ENCODE measurements around the gene SLC48A1.
A peak's percentile ranks its signal among the peaks of the same experiment; 100 is the strongest.

- TF ChIP-seq ZNF8 (CRISPR knock-in tag; IDR thresholded peaks at IDR 0.05) (no peak), TSHZ2 (CRISPR knock-in tag; IDR thresholded peaks at IDR 0.05) (no peak), ESRRG (CRISPR knock-in tag; IDR thresholded peaks at IDR 0.05) (no peak), CREB5 (CRISPR knock-in tag; IDR thresholded peaks at IDR 0.05; ENCODE audit: low read depth) (no peak), GLIS3 (CRISPR knock-in tag; IDR thresholded peaks at IDR 0.05) (no peak), ARNTL (CRISPR knock-in tag; IDR thresholded peaks at IDR 0.05; ENCODE audit: borderline replicate concordance, low read depth) (no peak), ZFP3 (CRISPR knock-in tag; IDR thresholded peaks at IDR 0.05) (0 out of 2 replicates have a peak, but pooled peaks have one; percentile 28), TOX (CRISPR knock-in tag; IDR thresholded peaks at IDR 0.05; ENCODE audit: borderline replicate concordance) (no peak), TCF4 (CRISPR knock-in tag; IDR thresholded peaks at IDR 0.05; ENCODE audit: borderline replicate concordance) (no peak), BACH2 (CRISPR knock-in tag; IDR thresholded peaks at IDR 0.05; ENCODE audit: borderline replicate concordance) (no peak), OSR1 (CRISPR knock-in tag; IDR thresholded peaks at IDR 0.05) (no peak), SNAI2 (CRISPR knock-in tag; IDR thresholded peaks at IDR 0.05) (no peak), CSRNP3 (CRISPR knock-in tag; IDR thresholded peaks at IDR 0.05) (no peak), RARB (CRISPR knock-in tag; IDR thresholded peaks at IDR 0.05) (no peak)
These were observed 4.9 kb downstream of the SLC48A1 start for GRCh38 chr12:47777741-47778558.

Measured in SK-N-SH treated with all-trans-retinoic acid at 6 μM for 48 hours (cell line).